Stimulated activated CD4-positive, alpha-beta T cell treated with anti-CD3 and anti-CD28 coated beads, Interleukin-15, amount 100 ng/mL, for 24 hours (primary cell): ENCODE data around the gene MTA1.

Experiments used
- DNase-seq: peaks from one replicate; pipeline ENCODE4 v3.0.0-alpha.2; 2020

MTA1 gene

DNA sequence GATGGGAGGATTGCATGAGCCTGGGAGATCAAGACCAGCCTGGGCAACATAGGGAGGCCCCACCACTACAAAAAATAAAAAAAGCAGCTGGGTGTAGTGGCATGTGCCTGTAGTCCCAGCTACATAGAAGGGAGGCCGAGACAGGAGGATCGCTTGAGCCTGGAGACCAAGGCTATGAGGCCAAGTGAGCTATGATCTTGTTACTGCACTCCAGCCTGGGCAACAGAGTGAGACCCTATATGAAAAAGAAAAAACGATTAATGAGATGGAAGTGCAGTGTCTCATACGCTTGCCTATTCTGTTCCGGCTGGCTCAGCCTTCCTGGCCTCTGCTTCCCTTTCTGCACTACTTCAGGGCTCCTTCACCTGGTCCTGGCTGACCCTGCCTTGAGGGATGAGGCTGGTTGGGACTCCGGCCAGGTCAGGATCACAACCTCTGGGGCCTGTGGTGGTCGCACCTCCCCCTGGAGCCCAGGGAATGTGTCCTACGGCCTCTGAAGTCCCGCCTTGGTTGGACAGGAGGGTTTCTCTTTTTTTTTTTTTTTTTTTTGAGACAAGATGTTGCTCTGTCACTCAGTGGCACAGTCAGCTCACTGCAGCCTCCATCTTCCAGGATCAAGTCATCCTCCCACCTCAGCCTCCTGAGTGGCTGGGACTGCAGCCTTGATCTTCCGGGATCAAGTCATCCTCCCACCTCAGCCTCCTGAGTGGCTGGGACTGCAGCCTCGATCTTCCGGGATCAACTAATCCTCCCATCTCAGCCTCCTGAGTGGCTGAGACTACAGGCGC is 82.1 kb downstream of the MTA1 start:
- no peak for DNase-seq

DNA sequence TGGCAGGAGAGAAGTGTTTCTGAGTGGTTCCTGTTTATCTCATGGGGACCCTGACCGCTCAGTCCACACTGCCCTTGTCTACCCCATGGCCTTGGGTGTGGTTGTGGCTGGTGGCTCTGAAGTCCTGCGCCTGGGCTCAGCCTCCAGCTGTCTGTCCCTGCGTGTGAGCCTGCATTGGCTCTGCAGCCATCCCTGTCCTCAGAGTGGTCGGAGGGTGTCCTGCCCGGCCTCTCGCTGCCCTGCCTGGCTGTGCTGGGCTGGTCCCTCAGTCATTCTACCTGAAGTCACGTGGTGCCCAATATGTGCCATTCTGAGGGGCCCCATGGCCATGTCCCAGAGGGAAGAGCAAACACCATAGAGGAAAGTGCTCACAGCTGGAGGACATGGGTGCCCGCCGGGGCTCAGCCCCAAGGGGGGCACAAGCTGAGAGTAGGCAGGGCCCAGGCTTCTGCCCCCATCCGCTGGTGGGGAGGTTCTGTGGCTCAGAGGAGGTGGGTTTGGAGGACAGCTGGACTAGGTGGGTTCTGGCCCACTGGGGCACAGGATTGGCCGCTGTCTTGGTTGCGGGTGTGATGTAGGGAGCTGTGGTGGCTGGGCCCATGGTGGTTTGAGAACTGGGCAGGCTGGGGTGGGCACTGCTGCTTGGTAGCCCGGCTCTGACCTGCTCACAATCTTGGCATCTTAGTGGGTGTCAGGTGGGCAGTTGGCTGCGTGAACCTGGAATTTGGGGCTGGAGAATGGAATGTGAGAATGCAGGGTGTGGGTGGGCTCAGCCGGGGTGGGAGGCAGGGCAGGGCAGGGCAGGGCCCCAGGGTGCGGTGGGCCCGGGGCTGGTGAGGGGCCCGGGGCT is 83.0 kb downstream of the MTA1 start:
- no peak for DNase-seq

DNA sequence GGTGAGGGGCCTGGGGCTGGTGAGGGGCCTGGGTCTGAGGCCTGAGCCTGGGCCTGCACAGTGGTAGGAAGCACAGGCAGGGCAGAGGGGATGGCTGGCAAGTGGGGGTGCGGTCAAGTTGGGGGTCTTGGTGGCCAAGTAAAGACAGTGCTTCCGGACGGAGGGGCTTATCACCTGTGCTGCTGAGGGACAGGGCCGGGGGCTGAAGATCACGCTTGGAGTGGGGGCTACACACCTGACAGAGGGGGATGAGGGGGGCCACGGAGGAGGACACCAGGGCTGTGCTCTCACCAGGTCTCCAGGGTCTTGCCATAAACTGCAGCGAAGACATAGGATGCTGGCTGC is 83.6 kb downstream of the MTA1 start:
- no peak for DNase-seq

DNA sequence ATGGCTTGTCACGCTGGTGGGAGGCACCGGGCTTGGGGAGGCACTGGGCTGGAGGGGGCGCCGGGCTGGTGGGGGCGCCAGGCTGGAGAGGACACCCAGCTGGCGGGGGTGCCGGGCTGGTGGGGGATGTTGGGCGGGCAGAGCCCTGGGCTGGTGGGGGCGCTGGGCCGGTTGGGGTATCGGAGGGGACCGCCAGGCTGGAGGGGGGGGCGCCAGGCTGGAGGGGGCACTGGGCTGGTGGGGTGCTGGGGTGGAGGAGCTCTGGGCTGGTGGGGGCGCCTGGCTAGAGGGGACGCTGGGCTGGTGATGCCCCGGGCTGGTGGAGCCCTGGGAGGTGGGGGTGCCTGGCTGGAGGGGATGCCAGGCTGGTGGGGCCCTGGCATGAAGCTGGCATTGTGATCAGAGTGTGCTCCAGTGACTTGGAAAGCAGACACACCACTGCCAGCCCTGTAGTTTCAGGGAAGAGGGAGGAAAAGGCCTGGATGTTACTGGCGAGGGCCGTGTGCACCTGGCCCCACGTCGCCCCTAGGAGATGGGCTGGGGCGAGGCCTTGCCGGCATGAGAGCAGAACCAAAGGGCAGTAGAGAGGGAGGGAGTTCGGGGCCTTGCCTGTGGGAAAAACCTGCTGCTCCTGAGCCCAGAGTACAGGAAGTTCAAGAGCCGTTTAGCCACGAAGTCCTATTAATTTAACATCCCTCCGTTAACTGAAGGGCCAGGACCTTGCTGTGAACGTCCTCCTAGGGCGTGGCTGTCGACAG is 84.5 kb downstream of the MTA1 start:
- DNase-seq = no peak

DNA sequence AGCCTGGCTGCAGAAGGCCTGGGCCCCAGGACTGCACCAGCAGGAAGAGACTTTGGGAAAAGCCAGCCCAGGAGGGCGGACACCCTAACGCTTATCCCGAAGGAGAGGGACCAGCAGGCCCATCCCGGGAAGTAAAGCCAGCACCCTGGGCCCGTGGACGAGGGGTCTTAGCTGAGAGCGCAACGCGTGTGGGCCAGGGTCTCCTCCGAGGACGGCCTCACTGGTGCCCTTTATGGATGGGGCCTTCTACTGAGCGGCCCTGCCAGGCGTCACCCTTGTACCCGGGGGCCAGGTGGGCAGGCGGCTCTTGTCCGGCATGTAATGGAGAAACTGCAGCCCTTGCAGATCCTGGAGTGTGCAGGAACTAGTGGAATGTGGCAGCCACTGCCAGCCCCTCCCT is 85.5 kb downstream of the MTA1 start:
- DNase-seq = no peak

DNA sequence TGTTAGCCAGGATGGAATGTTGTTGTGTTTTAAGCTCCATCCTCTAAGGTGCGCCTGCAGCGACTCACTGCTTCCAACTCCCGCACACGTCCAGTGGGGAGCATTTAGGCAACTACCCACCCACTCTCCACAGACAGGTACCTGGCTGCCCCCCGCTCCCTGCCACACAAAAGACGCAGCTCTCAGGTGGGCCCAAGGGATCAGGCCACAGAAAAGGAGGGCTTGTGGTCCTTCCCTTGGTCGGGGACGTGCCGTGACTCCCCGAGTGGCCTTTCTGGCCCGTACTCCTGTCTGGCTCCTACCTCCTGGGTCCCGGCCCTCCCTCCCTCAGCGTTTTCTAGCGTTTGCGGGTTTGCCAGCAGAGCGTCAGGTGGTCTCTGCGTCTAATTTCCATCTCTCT is 87.6 kb downstream of the MTA1 start:
- no peak for DNase-seq

DNA sequence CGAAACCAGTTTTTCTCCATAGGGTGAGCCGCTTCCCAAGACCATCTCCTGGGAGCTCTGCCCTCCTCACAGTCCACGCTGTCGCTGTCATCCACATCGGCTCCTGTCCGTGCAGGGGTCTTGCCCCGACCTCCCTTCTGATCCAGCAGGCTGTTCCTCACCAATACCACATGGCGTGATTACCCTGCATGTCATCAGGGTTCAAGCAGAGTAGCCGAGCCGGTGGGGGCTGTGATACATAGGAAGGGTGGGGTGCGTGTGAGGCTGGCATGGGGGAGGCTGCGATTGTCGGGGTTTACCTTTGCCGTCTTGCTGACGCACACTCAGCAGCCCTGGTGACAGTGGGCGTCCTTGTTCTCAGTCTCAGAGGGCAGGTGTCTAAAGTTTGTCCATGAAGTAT is 88.4 kb downstream of the MTA1 start:
- DNase-seq = no peak

DNA sequence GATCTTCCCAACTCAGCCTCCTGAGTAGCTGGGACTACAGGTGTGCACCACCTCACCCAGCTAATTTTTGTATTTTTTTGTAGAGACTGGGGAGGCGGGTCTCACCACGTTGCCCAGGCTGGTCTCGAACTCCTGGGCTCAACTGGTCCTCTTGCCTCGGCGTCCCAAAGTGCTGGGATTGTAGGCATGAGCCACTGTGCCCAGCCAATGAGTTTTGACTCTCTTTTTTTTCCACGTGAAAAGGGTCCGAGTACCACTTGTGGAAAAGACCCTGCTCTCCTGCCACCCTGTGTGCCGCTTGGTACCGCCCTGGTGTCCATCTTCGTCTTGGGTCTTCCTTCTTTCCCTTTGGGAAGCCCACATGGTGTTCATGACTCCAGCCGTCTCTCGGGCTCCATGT is 89.0 kb downstream of the MTA1 start:
- DNase-seq = no peak

DNA sequence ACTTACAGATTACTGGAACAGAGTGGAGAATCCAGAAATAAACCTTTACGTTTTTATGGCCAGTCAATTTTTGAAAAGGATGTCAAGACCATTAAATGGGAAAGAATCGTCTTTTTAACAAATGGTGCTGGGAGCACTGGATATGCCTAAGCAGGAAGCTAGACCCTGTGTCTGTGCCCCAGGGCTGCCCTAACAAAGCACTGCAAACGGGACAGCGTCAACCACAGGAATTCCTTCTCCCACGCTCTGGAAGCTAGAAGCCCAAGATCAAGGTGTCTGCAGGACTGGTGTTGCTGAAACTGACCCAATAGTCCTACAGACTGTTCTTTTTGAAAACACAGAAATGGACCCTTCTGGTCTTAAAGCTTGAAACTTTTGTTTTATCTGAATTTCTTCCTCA is 97.5 kb downstream of the MTA1 start:
- DNase-seq = no peak

- DNase-seq = no peak
These were observed 100.5 kb downstream of the MTA1 start for GRCh38 chr14:105519946-105520698.
